ENCODE data around the gene ELOB.
A peak's percentile ranks its signal among the peaks of the same experiment; 100 is the strongest.

Gene ELOB

GRCh38 chr16:2783581-2784357 is 6.7 kb upstream of the ELOB start:
- DNase-seq (ENCODE audit: low read depth in 2 of 2), result no peak

- no peak for DNase-seq (ENCODE audit: low read depth in 2 of 2)
These were observed 5.7 kb upstream of the ELOB start for GRCh38 chr16:2782583-2783351.

- no peak for DNase-seq (ENCODE audit: low read depth in 2 of 2)
These were observed 3.2 kb upstream of the ELOB start for GRCh38 chr16:2779978-2780898.

GRCh38 chr16:2779151-2779920 is 2.3 kb upstream of the ELOB start:
- no peak for DNase-seq (ENCODE audit: low read depth in 2 of 2)

- no peak for DNase-seq (ENCODE audit: low read depth in 2 of 2)
These were observed 1.5 kb upstream of the ELOB start for GRCh38 chr16:2778630-2778958.

- DNase-seq (ENCODE audit: low read depth in 2 of 2), result no peak
These were observed 986 bp upstream of the ELOB start for GRCh38 chr16:2777903-2778629.

GRCh38 chr16:2776500-2777139 is 460 bp downstream of the ELOB start:
- DNase-seq (ENCODE audit: low read depth in 2 of 2), result peak in 1 of 2 donors; percentile 26

GRCh38 chr16:2775765-2776499 is 1.1 kb downstream of the ELOB start:
- no peak for DNase-seq (ENCODE audit: low read depth in 2 of 2)

GRCh38 chr16:2775131-2775716 is 1.9 kb downstream of the ELOB start:
- DNase-seq (ENCODE audit: low read depth in 2 of 2), result no peak

GRCh38 chr16:2774161-2774891 is 2.8 kb downstream of the ELOB start:
- DNase-seq (ENCODE audit: low read depth in 2 of 2), result no peak

- no peak for DNase-seq (ENCODE audit: low read depth in 2 of 2)
These were observed 3.7 kb downstream of the ELOB start for GRCh38 chr16:2773188-2773968.

- DNase-seq (ENCODE audit: low read depth in 2 of 2), result no peak
These were observed 5.3 kb downstream of the ELOB start for GRCh38 chr16:2771496-2772402.

- no peak for DNase-seq (ENCODE audit: low read depth in 2 of 2)
These were observed 6.8 kb downstream of the ELOB start for GRCh38 chr16:2770057-2770951.

- no peak for DNase-seq (ENCODE audit: low read depth in 2 of 2)
These were observed 7.4 kb downstream of the ELOB start for GRCh38 chr16:2769675-2770056.

- DNase-seq (ENCODE audit: low read depth in 2 of 2), result no peak
These were observed 8.0 kb downstream of the ELOB start for GRCh38 chr16:2769100-2769529.
